ENCODE data around the gene GRHPR.
"Not testable (repeated sequence)": the region's sequence is repeated elsewhere in the genome, so short reads cannot be mapped to it uniquely, and the experiment has no call there.

The GRHPR gene

GRCh38 chr9:37451628-37452027 lies 29.1 kb downstream of the GRHPR start:
- no peak for DNase-seq

GRCh38 chr9:37452611-37453010 lies 30.1 kb downstream of the GRHPR start:
- DNase-seq = no peak

- DNase-seq = no peak
Observed at GRCh38 chr9:37453827-37454226, 31.3 kb downstream of the GRHPR start.

- DNase-seq = no peak
Observed at GRCh38 chr9:37454238-37454637, 31.7 kb downstream of the GRHPR start.

GRCh38 chr9:37455884-37456647 lies 33.6 kb downstream of the GRHPR start:
- DNase-seq = no peak

GRCh38 chr9:37456817-37457216 lies 34.3 kb downstream of the GRHPR start:
- DNase-seq = no peak

GRCh38 chr9:37464006-37464405 lies 41.5 kb downstream of the GRHPR start:
- DNase-seq = no peak

GRCh38 chr9:37464426-37465248 lies 42.1 kb downstream of the GRHPR start:
- DNase-seq = peak; percentile 88

- peak; percentile 96 for DNase-seq
Observed at GRCh38 chr9:37465249-37466036, 42.9 kb downstream of the GRHPR start, which contains the start of gene ZBTB5. TSS of gene ZBTB5 (minus strand) at chr9:37465450. CDS start at chr9:37442551, 22,899 bp downstream.

GRCh38 chr9:37466037-37466709 lies 43.7 kb downstream of the GRHPR start:
- peak; percentile 54 for DNase-seq

- DNase-seq = not testable (repeated sequence)
Observed at GRCh38 chr9:37467530-37467929, 45.0 kb downstream of the GRHPR start.

GRCh38 chr9:37468620-37469019 lies 46.1 kb downstream of the GRHPR start:
- DNase-seq = no peak

GRCh38 chr9:37471942-37472684 lies 49.6 kb downstream of the GRHPR start:
- peak; percentile 37 for DNase-seq

GRCh38 chr9:37473982-37474381 lies 51.5 kb downstream of the GRHPR start:
- not testable (repeated sequence) for DNase-seq

- no peak for DNase-seq
Observed at GRCh38 chr9:37474438-37474837, 51.9 kb downstream of the GRHPR start.

GRCh38 chr9:37476930-37477329 lies 54.4 kb downstream of the GRHPR start:
- DNase-seq = no peak

GRCh38 chr9:37477443-37477842 lies 54.9 kb downstream of the GRHPR start:
- DNase-seq = not testable (repeated sequence)

- DNase-seq = not testable (repeated sequence)
Observed at GRCh38 chr9:37477987-37478619, 55.6 kb downstream of the GRHPR start.

- no peak for DNase-seq
Observed at GRCh38 chr9:37480759-37481158, 58.3 kb downstream of the GRHPR start.

GRCh38 chr9:37485389-37486255 lies 63.1 kb downstream of the GRHPR start, which contains the start of gene POLR1E:
TSS of gene POLR1E (plus strand) at chr9:37485948. CDS start at chr9:37486048, 100 bp downstream.
- peak; percentile 81 for DNase-seq

All from NCI-H2227 treated with DMSO at 0.1 percent for 48 hours (cell line).